ENCODE results near the gene C2orf49. TPM values are rescaled to one million over a fixed set of nuclear protein-coding genes. Genes with fewer than 3 reads are reported as not detected.
A peak's percentile ranks its signal among the peaks of the same experiment; 100 is the strongest.

Gene C2orf49
- total RNA-seq (10 to 100 TPM in 1 of 6 donors, 1 to 10 TPM in 5; 6.4 to 10.2 (median 7.4) TPM), polyA plus RNA-seq (1 to 10 TPM; 4.2 to 5.9 TPM)

DNA sequence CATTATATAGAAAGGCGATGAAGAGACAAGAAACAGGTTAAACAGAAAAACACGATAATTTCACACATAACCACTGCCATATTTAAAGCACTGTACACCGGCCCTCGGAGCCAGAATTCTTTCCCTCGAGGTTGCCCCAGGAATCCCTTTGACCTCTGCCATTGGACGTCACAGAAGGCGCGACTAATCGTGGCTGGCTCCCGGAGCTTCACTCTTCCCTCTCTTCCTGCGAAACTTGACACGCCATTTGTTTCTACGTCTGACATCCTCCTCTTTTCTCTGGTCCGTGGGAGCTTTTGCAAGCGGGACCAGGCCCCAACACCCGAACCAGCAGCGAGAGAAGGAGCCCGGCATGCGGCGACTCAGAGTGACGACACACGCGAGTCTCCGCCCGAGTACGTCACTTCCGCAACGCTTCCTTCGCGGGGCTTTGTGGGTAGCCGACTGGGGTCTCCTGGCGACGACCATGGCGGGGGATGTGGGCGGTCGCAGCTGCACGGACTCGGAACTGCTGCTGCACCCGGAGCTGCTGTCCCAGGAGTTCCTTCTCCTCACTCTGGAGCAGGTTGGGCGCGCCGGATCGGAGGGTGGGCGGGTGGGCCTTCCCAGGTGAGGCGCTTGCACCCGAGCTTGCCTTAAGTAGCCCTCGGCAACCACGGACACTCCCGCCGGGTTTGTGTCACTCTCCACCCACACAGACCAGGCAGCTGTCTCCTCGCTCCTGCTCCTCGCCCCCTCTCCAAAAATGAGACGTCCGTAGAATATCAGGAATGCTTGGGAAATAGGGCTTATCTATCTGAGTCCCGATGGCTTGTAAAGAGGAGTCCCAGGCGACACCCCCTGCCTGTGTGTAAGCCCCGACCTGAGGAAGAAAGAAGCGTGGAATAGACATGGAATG is at the start of gene C2orf49:
TSS of gene C2orf49 (plus strand) at position 419 of the 898 bp plus-strand sequence. CDS start at position 467, 48 bp downstream.
- Histone ChIP-seq H3K9me3 (no peaks in the 10 kb centered on the region), H3K4me3 (peak within 1 kb of the TSS; percentile 71 to 89 (median 79)), H3K27ac (peak within 1 kb of the TSS; percentile 92 to 96 (median 93)), H3K4me1 (peaks cover 4 to 20% (median 9%) of the 10 kb centered on the region in 3 donors), H3K27me3 (no peaks in the 10 kb centered on the region), H3K36me3 (peaks cover 0 to 24% (median 5%) of the 10 kb centered on the region in 3 donors)
- peak; percentile 80 to 92 (median 84) for DNase-seq
- ATAC-seq, result peak; percentile 95 to 98 (median 97)
- 0% methylated on average over 58 of the region's 58 CpGs for WGBS, 2 donors
- intact Hi-C loops (cut with DNase I), result no loop called here
- FAIRE-seq, result no peak
- TF ChIP-seq, protein P1, sequence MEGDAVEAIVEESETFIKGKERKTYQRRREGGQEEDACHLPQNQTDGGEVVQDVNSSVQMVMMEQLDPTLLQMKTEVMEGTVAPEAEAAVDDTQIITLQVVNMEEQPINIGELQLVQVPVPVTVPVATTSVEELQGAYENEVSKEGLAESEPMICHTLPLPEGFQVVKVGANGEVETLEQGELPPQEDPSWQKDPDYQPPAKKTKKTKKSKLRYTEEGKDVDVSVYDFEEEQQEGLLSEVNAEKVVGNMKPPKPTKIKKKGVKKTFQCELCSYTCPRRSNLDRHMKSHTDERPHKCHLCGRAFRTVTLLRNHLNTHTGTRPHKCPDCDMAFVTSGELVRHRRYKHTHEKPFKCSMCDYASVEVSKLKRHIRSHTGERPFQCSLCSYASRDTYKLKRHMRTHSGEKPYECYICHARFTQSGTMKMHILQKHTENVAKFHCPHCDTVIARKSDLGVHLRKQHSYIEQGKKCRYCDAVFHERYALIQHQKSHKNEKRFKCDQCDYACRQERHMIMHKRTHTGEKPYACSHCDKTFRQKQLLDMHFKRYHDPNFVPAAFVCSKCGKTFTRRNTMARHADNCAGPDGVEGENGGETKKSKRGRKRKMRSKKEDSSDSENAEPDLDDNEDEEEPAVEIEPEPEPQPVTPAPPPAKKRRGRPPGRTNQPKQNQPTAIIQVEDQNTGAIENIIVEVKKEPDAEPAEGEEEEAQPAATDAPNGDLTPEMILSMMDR (IDR thresholded peaks at IDR 0.05), result no peak

DNA sequence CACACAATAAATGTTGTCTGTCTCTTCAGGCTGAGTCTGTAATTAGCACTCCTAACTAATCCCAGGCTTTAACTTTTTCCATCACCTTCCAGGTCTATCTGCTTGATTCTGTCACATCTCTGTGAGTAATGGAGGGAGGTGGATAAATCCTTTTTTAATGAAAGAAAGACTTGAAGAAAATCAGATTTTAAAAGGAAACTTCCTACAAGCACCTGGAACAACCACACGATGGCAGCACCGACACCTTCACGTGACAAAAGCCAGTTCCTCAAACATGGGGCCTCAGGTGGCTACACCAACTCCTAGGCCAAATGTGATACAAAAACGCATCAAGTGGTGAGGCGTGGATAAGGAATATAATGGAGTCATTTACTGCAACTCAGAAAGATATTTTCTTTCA is 49.6 kb upstream of the C2orf49 start:
- peak in 2 of 4 donors; percentile 47 to 50 for ATAC-seq
- Histone ChIP-seq H3K9me3 (no peaks in the 10 kb centered on the region), H3K27me3 (no peaks in the 10 kb centered on the region), H3K4me3 (no peak overlapping the region), H3K27ac (no peak overlapping the region), H3K4me1 (no peaks in the 10 kb centered on the region), H3K36me3 (peaks cover 3 to 40% (median 5%) of the 10 kb centered on the region in 3 donors)
- WGBS, 2 donors, result 50 to 51% methylated on average over 5 of the region's 5 CpGs
- no peak for FAIRE-seq
- TF ChIP-seq, protein P1 (IDR thresholded peaks at IDR 0.05), result peak in 1 of 4 donors; percentile 20
- intact Hi-C loops (cut with DNase I), result no loop called here
- DNase-seq, result no peak

DNA sequence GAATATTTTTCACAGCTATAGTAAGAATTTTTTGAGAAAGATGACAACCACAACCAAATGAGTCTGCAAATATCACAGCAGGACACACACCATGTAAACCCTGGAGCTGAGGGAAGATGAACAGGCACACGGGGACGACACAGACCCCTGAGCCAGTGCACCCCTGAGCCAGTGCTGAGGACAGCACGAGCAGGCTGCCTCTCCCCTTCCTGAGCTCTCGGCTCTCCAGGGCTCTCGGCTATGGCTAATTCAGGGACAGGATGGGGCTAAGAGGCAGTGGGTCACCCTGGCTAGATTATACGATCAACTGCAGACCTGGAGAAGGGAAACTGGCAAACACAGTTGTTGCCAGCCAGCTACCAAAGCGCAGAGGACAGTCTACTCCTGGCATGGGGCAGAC is 49.2 kb upstream of the C2orf49 start:
- intact Hi-C loops (cut with DNase I), result no loop called here
- Histone ChIP-seq H3K4me3 (no peak overlapping the region), H3K27ac (no peak overlapping the region), H3K4me1 (no peaks in the 10 kb centered on the region), H3K9me3 (no peaks in the 10 kb centered on the region), H3K36me3 (peaks cover 3 to 40% (median 5%) of the 10 kb centered on the region in 3 donors), H3K27me3 (no peaks in the 10 kb centered on the region)
- 88 to 98% methylated on average over 7 of the region's 7 CpGs for WGBS, 2 donors
- ATAC-seq, result no peak
- FAIRE-seq, result no peak
- TF ChIP-seq, protein P1 (IDR thresholded peaks at IDR 0.05), result no peak
- no peak for DNase-seq

DNA sequence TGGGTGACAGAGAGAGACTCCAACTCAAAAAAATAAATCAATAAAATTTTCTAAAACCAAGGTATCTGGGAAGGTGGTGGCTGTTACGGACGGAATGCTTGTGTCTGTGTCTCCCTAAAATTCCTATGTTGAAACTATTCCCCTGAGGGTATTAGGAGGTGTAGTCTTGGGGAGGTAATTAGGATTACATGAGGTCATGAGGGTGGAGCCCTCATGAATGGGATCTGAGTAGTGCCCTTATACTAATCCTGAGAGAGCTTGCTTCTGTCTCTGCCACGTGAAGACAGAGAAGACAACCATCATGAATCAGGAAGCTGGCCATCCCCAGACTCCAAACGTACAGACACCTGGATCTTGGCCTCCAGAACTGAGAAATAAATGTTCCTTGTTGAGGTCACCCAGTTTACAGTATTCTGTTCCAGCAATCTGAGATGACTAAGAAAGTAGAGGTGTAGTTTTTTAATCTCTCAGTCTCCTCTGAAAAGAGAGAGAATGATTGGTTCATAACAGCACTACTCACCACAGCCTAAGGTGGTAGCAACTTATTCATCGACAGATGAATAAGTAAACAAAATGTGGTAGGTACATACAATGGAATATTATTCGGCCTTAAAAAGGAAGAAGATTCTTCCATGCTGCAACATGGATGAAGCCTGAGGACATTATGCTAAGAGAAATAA is 46.2 kb upstream of the C2orf49 start:
- DNase-seq, result no peak
- ATAC-seq, result no peak
- Histone ChIP-seq H3K9me3 (no peaks in the 10 kb centered on the region), H3K27me3 (no peaks in the 10 kb centered on the region), H3K27ac (no peak overlapping the region), H3K4me3 (no peak overlapping the region), H3K36me3 (peaks cover 0 to 16% (median 3%) of the 10 kb centered on the region in 3 donors), H3K4me1 (peaks cover 0 to 7% (median 4%) of the 10 kb centered on the region in 3 donors)
- intact Hi-C loops (cut with DNase I), result no loop called here
- no peak for FAIRE-seq
- WGBS, 2 donors, result 92 to 96% methylated on average over 6 of the region's 6 CpGs
- TF ChIP-seq, protein P1 (IDR thresholded peaks at IDR 0.05), result no peak

Data from pancreas (tissue), 10 donors.